Type B pancreatic cell (in vitro differentiated cells): ENCODE data around the gene BIN1. TPM values are rescaled to one million over a fixed set of nuclear protein-coding genes. Genes with fewer than 3 reads are reported as not detected.

Experiments used
- DNase-seq: peaks from one replicate; pipeline ENCODE4 v3.0.0; 2021; ENCODE audit warnings: mixed read lengths; ENCODE audit not compliant: unreplicated experiment; ENCODE audit errors: extremely low spot score
- H3K27ac Mint-ChIP-seq: 2 replicates; pipeline ENCODE4 v1.8.0; 2021; ENCODE audit warnings: mild to moderate bottlenecking, mixed read lengths
- H3K27me3 Mint-ChIP-seq: 2 replicates; pipeline ENCODE4 v1.8.0; 2021; ENCODE audit warnings: mixed read lengths
- H3K36me3 Mint-ChIP-seq: 2 replicates; pipeline ENCODE4 v1.8.0; 2021; ENCODE audit warnings: mixed read lengths
- H3K4me1 Mint-ChIP-seq: one replicate; pipeline ENCODE4 v1.8.0; 2021; ENCODE audit warnings: mixed read lengths; ENCODE audit not compliant: unreplicated experiment
- H3K4me3 Mint-ChIP-seq: 2 replicates; pipeline ENCODE4 v1.8.0; 2021; ENCODE audit warnings: mild to moderate bottlenecking, mixed read lengths
- H3K9me3 Mint-ChIP-seq: 2 replicates; pipeline ENCODE4 v1.8.0; 2021; ENCODE audit warnings: mixed read lengths
- CTCF ChIP-seq: fragments of 200-600 bp; sonication (generic); conservative IDR thresholded peaks from 2 replicates; pipeline ENCODE4 v1.5.0; 2021; ENCODE audit warnings: antibody characterized with exemption, mild to moderate bottlenecking
- total RNA-seq: library from RNA; stranded (reverse); gene quantifications from 2 replicates; pipeline ENCODE4 v1.2.1, GENCODE V29; 2021; ENCODE audit warnings: low replicate concordance

The BIN1 gene
- total RNA-seq, 1 donor from 2014 or later = 63.4 TPM

- Mint-ChIP-seq H3K27me3 (no peaks in the 10 kb centered on the region), H3K9me3 (no peaks in the 10 kb centered on the region), H3K4me3 (no peak overlapping the region), H3K27ac (no peak overlapping the region), H3K4me1 (peaks cover 13% of the 10 kb centered on the region), H3K36me3 (no peaks in the 10 kb centered on the region)
- peak; percentile 95 for TF ChIP-seq CTCF
- DNase-seq = no peak
Measured at GRCh38 chr2:127049927-127050802, 56.8 kb downstream of the BIN1 start.

GRCh38 chr2:127048969-127049897, 57.7 kb downstream of the BIN1 start:
- DNase-seq = no peak
- Mint-ChIP-seq H3K27ac (no peak overlapping the region), H3K36me3 (no peaks in the 10 kb centered on the region)

GRCh38 chr2:127048618-127048935, 58.4 kb downstream of the BIN1 start:
- Mint-ChIP-seq H3K36me3 (no peaks in the 10 kb centered on the region), H3K27ac (no peak overlapping the region), H3K4me3 (no peak overlapping the region), H3K9me3 (no peaks in the 10 kb centered on the region), H3K27me3 (no peaks in the 10 kb centered on the region), H3K4me1 (peaks cover 9% of the 10 kb centered on the region)
- no peak for DNase-seq
- TF ChIP-seq CTCF = no peak

More at GRCh38 chr2:127048969-127049897, 57.7 kb downstream of the BIN1 start:
- Mint-ChIP-seq H3K27me3 (no peaks in the 10 kb centered on the region), H3K9me3 (no peaks in the 10 kb centered on the region), H3K4me3 (no peak overlapping the region), H3K4me1 (peaks cover 11% of the 10 kb centered on the region)
- no peak for TF ChIP-seq CTCF

GRCh38 chr2:127047716-127048617, 59.0 kb downstream of the BIN1 start:
- peaks cover 6% of the 10 kb centered on the region for H3K4me1 Mint-ChIP-seq
- H3K27ac Mint-ChIP-seq = no peak overlapping the region
- H3K36me3 Mint-ChIP-seq = no peaks in the 10 kb centered on the region
- H3K4me3 Mint-ChIP-seq = no peak overlapping the region
- DNase-seq = no peak
- H3K9me3 Mint-ChIP-seq = no peaks in the 10 kb centered on the region
- no peak for TF ChIP-seq CTCF
- H3K27me3 Mint-ChIP-seq = no peaks in the 10 kb centered on the region

GRCh38 chr2:127047054-127047453, 59.9 kb downstream of the BIN1 start:
- TF ChIP-seq CTCF = no peak
- Mint-ChIP-seq H3K27me3 (no peaks in the 10 kb centered on the region), H3K4me3 (no peak overlapping the region), H3K9me3 (no peaks in the 10 kb centered on the region), H3K4me1 (peaks cover 3% of the 10 kb centered on the region), H3K27ac (no peak overlapping the region), H3K36me3 (no peaks in the 10 kb centered on the region)
- DNase-seq = no peak
